HG03354 (cell line): ENCODE results near the gene AGAP5.
A peak's percentile ranks its signal among the peaks of the same experiment; 100 is the strongest.
"Not testable (repeated sequence)": the region's sequence is repeated elsewhere in the genome, so short reads cannot be mapped to it uniquely, and the experiment has no call there.

Experiments used
- ATAC-seq: cut with Tn5 transposase; IDR thresholded peaks from one replicate; pipeline ENCODE4 v1.9.1; 2021; ENCODE audit warnings: mild to moderate bottlenecking; ENCODE audit not compliant: unreplicated experiment, poor library complexity, severe bottlenecking

The AGAP5 gene

GRCh38 chr10:73663621-73664020, 34.3 kb downstream of the AGAP5 start:
- not testable (repeated sequence) for ATAC-seq

- not testable (repeated sequence) for ATAC-seq
Measured at GRCh38 chr10:73662705-73663104, 35.2 kb downstream of the AGAP5 start.

- ATAC-seq, result no peak
Measured at GRCh38 chr10:73655990-73656298, 42.0 kb downstream of the AGAP5 start, which contains the start of gene SYNPO2L. Gene SYNPO2L, minus strand, starts transcription at chr10:73656029. Its CDS starts 107 bp downstream, at chr10:73655922.

GRCh38 chr10:73655257-73655989, 42.5 kb downstream of the AGAP5 start:
- no peak for ATAC-seq

- no peak for ATAC-seq
Measured at GRCh38 chr10:73653701-73654100, 44.2 kb downstream of the AGAP5 start.

- no peak for ATAC-seq
Measured at GRCh38 chr10:73653195-73653594, 44.7 kb downstream of the AGAP5 start.

GRCh38 chr10:73650537-73651331, 47.2 kb downstream of the AGAP5 start:
- ATAC-seq, result no peak

GRCh38 chr10:73649876-73650536, 47.9 kb downstream of the AGAP5 start:
- no peak for ATAC-seq

GRCh38 chr10:73648975-73649829, 48.7 kb downstream of the AGAP5 start:
- ATAC-seq, result no peak

GRCh38 chr10:73647875-73648651, 49.8 kb downstream of the AGAP5 start:
- ATAC-seq, result no peak

- ATAC-seq, result no peak
Measured at GRCh38 chr10:73647211-73647874, 50.6 kb downstream of the AGAP5 start.

- no peak for ATAC-seq
Measured at GRCh38 chr10:73646598-73647041, 51.3 kb downstream of the AGAP5 start.

- ATAC-seq, result no peak
Measured at GRCh38 chr10:73645251-73645650, 52.7 kb downstream of the AGAP5 start.

GRCh38 chr10:73644767-73645166, 53.1 kb downstream of the AGAP5 start:
- no peak for ATAC-seq

- peak; percentile 67 for ATAC-seq
Measured at GRCh38 chr10:73644015-73644743, 53.7 kb downstream of the AGAP5 start.

- ATAC-seq, result no peak
Measured at GRCh38 chr10:73643362-73643761, 54.5 kb downstream of the AGAP5 start.

GRCh38 chr10:73641328-73642060, 56.4 kb downstream of the AGAP5 start, which contains the start of gene MYOZ1:
Gene MYOZ1, minus strand, starts transcription at chr10:73641474. Its CDS starts 1,457 bp downstream, at chr10:73640017.
- no peak for ATAC-seq
